Measurements from ENCODE around the gene PLPPR1. TPM values are rescaled to one million over a fixed set of nuclear protein-coding genes. Genes with fewer than 3 reads are reported as not detected.

The PLPPR1 gene
- total RNA-seq, 6 experiments from 2014 or later: not detected

- H3K27ac Mint-ChIP-seq: no peak overlapping the region
Observed at GRCh38 chr9:101097210-101097609, 68.7 kb downstream of the PLPPR1 start.

GRCh38 chr9:101098392-101098791, 69.9 kb downstream of the PLPPR1 start:
- H3K9me3 Mint-ChIP-seq: peaks cover 27% of the 10 kb centered on the region
- H3K4me3 Mint-ChIP-seq: no peak overlapping the region
- H3K27ac Mint-ChIP-seq: no peak overlapping the region
- TF ChIP-seq CTCF (IDR thresholded peaks at IDR 0.05): no peak
- no peaks in the 10 kb centered on the region for H3K4me1 Mint-ChIP-seq (ENCODE audit: low read depth)
- H3K36me3 Mint-ChIP-seq (ENCODE audit: low read depth): no peaks in the 10 kb centered on the region
- H3K27me3 Mint-ChIP-seq (ENCODE audit: insufficient read depth): no peaks in the 10 kb centered on the region
- no peak for DNase-seq

More at GRCh38 chr9:101097210-101097609, 68.7 kb downstream of the PLPPR1 start:
- no peaks in the 10 kb centered on the region; the same call in 1 of the 2 replicates for H3K27me3 Mint-ChIP-seq (ENCODE audit: insufficient read depth)
- H3K4me1 Mint-ChIP-seq (ENCODE audit: low read depth): no peaks in the 10 kb centered on the region
- TF ChIP-seq CTCF (IDR thresholded peaks at IDR 0.05): no peak
- no peak for DNase-seq
- peaks cover 34% of the 10 kb centered on the region for H3K9me3 Mint-ChIP-seq
- H3K4me3 Mint-ChIP-seq: no peak overlapping the region
- H3K36me3 Mint-ChIP-seq (ENCODE audit: low read depth): no peaks in the 10 kb centered on the region

- no peak for TF ChIP-seq CTCF (IDR thresholded peaks at IDR 0.05)
- no peaks in the 10 kb centered on the region for H3K36me3 Mint-ChIP-seq (ENCODE audit: low read depth)
- no peak for DNase-seq
- no peak overlapping the region for H3K4me3 Mint-ChIP-seq
- peaks cover 12% of the 10 kb centered on the region for H3K9me3 Mint-ChIP-seq
- H3K27me3 Mint-ChIP-seq (ENCODE audit: insufficient read depth): no peaks in the 10 kb centered on the region; the same call in none of the 2 replicates
- no peak overlapping the region for H3K27ac Mint-ChIP-seq
- H3K4me1 Mint-ChIP-seq (ENCODE audit: low read depth): no peaks in the 10 kb centered on the region
Observed at GRCh38 chr9:101114317-101114716, 85.8 kb downstream of the PLPPR1 start.

- Mint-ChIP-seq H3K4me3 (no peak overlapping the region), H3K27ac (no peak overlapping the region), H3K9me3 (peaks cover 9% of the 10 kb centered on the region), H3K27me3 (ENCODE audit: insufficient read depth) (no peaks in the 10 kb centered on the region; the same call in none of the 2 replicates), H3K4me1 (ENCODE audit: low read depth) (no peaks in the 10 kb centered on the region), H3K36me3 (ENCODE audit: low read depth) (no peaks in the 10 kb centered on the region)
- DNase-seq: no peak
- no peak for TF ChIP-seq CTCF (IDR thresholded peaks at IDR 0.05)
Observed at GRCh38 chr9:101115102-101115501, 86.6 kb downstream of the PLPPR1 start.

GRCh38 chr9:101117161-101117560, 88.6 kb downstream of the PLPPR1 start:
- no peaks in the 10 kb centered on the region; the same call in 1 of the 2 replicates for H3K27me3 Mint-ChIP-seq (ENCODE audit: insufficient read depth)
- no peak for DNase-seq
- no peaks in the 10 kb centered on the region for H3K4me1 Mint-ChIP-seq (ENCODE audit: low read depth)
- no peak overlapping the region for H3K27ac Mint-ChIP-seq
- no peak overlapping the region for H3K4me3 Mint-ChIP-seq
- peaks cover 9% of the 10 kb centered on the region for H3K9me3 Mint-ChIP-seq
- TF ChIP-seq CTCF (IDR thresholded peaks at IDR 0.05): no peak
- H3K36me3 Mint-ChIP-seq (ENCODE audit: low read depth): no peaks in the 10 kb centered on the region

Data from HFFc6 (cell line).